ENCODE data around the gene LGALS3BP.

LGALS3BP gene

GRCh38 chr17:78997881-78998280 is 18.2 kb upstream of the LGALS3BP start:
- H3K4me3 Mint-ChIP-seq = no peak overlapping the region
- peaks cover 100% of the 10 kb centered on the region for H3K36me3 Mint-ChIP-seq (ENCODE audit: low read depth)
- intact Hi-C loops (cut with micrococcal nuclease) = no loop called here
- H3K9me3 Mint-ChIP-seq = no peaks in the 10 kb centered on the region
- peaks cover 21% of the 10 kb centered on the region for H3K4me1 Mint-ChIP-seq (ENCODE audit: low read depth)
- H3K27me3 Mint-ChIP-seq = no peaks in the 10 kb centered on the region
- H3K27ac Mint-ChIP-seq = no peak overlapping the region

GRCh38 chr17:78997231-78997741 is 17.6 kb upstream of the LGALS3BP start:
- Mint-ChIP-seq H3K36me3 (ENCODE audit: low read depth) (peaks cover 100% of the 10 kb centered on the region), H3K4me3 (no peak overlapping the region), H3K9me3 (no peaks in the 10 kb centered on the region), H3K27ac (no peak overlapping the region), H3K27me3 (no peaks in the 10 kb centered on the region), H3K4me1 (ENCODE audit: low read depth) (peaks cover 24% of the 10 kb centered on the region)
- intact Hi-C loops (cut with micrococcal nuclease) = no loop called here

- Mint-ChIP-seq H3K36me3 (ENCODE audit: low read depth) (peaks cover 100% of the 10 kb centered on the region), H3K27me3 (no peaks in the 10 kb centered on the region), H3K4me3 (no peak overlapping the region), H3K27ac (no peak overlapping the region), H3K4me1 (ENCODE audit: low read depth) (peaks cover 22% of the 10 kb centered on the region), H3K9me3 (no peaks in the 10 kb centered on the region)
- intact Hi-C loops (cut with micrococcal nuclease) = no loop called here
Observed at GRCh38 chr17:78996781-78997201, 17.1 kb upstream of the LGALS3BP start.

GRCh38 chr17:78995761-78996451 is 16.2 kb upstream of the LGALS3BP start:
- Mint-ChIP-seq H3K27me3 (no peaks in the 10 kb centered on the region), H3K36me3 (ENCODE audit: low read depth) (peaks cover 100% of the 10 kb centered on the region), H3K27ac (no peak overlapping the region), H3K4me3 (no peak overlapping the region), H3K9me3 (no peaks in the 10 kb centered on the region), H3K4me1 (ENCODE audit: low read depth) (peaks cover 15% of the 10 kb centered on the region)
- intact Hi-C loops (cut with micrococcal nuclease) = no loop called here

DNA sequence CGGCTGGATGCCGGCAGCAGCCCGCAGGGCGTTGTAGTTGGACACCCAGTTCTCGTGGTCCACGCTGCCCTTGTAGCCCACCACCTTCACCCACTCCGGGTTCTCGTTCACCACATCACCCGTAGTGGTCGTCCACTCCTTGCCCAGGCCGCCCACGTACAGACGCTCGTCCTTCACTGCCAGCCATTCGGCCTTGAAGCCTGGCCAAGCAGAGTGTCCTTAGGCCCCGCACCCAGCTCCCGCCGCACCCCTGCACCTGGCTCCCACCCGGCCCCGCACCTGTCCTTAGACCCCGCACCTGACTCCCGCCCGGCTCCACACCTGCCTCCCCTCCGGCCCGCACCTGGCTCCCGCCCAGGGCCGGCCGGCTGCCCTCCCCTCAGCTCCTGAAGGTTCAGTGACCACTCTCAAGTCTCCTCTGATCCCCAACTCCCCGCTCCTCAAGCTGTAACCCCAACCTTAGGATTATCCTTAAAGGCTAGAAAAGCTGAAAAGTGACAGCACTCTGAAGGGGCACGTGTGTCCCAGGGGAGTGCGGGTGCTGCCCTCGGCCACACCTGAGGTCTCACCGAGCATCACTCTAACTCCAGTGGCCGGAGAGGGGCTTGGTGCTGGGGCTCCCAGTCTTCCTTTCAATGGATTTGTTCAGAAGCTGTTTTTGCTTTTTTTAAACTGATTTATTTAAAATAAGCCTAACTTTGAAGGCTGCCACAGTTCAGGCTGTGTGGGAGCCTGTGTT is 15.5 kb upstream of the LGALS3BP start:
- Mint-ChIP-seq H3K4me3 (no peak overlapping the region), H3K27me3 (no peaks in the 10 kb centered on the region), H3K36me3 (ENCODE audit: low read depth) (peaks cover 100% of the 10 kb centered on the region), H3K4me1 (ENCODE audit: low read depth) (peaks cover 15% of the 10 kb centered on the region), H3K9me3 (no peaks in the 10 kb centered on the region), H3K27ac (no peak overlapping the region)
- intact Hi-C loops (cut with micrococcal nuclease) = no loop called here

GRCh38 chr17:78993981-78994671 is 14.4 kb upstream of the LGALS3BP start:
- Mint-ChIP-seq H3K27me3 (no peaks in the 10 kb centered on the region), H3K4me3 (no peak overlapping the region), H3K4me1 (ENCODE audit: low read depth) (peaks cover 15% of the 10 kb centered on the region), H3K36me3 (ENCODE audit: low read depth) (peaks cover 100% of the 10 kb centered on the region), H3K27ac (no peak overlapping the region), H3K9me3 (no peaks in the 10 kb centered on the region)
- intact Hi-C loops (cut with micrococcal nuclease) = no loop called here

DNA sequence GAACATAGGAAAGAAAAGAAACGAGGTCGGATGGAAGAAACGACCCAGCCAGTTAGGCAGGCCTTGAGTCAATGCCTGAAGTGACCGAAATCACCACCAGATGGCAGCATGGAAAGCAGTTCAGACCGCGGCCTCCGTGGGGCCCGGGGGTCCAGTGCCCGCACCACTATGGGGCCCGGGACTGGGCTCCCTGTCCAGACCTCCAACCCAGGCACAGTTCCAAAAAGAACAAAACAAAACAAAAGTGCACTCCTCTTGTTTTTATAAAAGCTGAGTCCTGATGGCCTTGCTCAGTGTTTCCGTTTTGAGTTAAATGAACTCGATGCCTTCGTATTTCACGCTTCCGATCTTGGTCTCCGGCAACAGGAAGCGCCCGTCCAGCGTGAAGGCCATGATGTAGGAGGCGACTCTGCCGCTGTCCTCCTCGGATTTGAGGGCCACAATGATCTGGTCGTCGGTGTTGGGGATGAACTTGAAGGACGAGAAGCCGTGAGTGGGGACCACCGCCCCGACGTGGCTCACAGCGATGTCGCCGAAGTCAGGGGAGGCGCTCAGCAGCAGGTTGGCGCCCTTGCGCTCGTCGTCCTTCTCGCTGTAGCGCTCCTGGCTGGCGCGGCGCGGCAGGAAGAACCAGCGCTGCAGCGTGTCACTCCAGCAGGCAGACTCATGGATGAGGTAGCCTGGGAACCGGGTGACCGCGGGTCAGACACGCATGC is 13.7 kb upstream of the LGALS3BP start:
- Mint-ChIP-seq H3K36me3 (ENCODE audit: low read depth) (peaks cover 93% of the 10 kb centered on the region), H3K9me3 (no peaks in the 10 kb centered on the region), H3K4me1 (ENCODE audit: low read depth) (peaks cover 19% of the 10 kb centered on the region), H3K27me3 (no peaks in the 10 kb centered on the region), H3K4me3 (no peak overlapping the region), H3K27ac (no peak overlapping the region)
- intact Hi-C loops (cut with micrococcal nuclease) = no loop called here

- H3K9me3 Mint-ChIP-seq = no peaks in the 10 kb centered on the region
- peaks cover 86% of the 10 kb centered on the region for H3K36me3 Mint-ChIP-seq (ENCODE audit: low read depth)
- peaks cover 26% of the 10 kb centered on the region for H3K4me1 Mint-ChIP-seq (ENCODE audit: low read depth)
- no peak overlapping the region for H3K4me3 Mint-ChIP-seq
- H3K27me3 Mint-ChIP-seq = no peaks in the 10 kb centered on the region
- intact Hi-C loops (cut with micrococcal nuclease) = no loop called here
- H3K27ac Mint-ChIP-seq = no peak overlapping the region
Observed at GRCh38 chr17:78992542-78993212, 13.0 kb upstream of the LGALS3BP start.

GRCh38 chr17:78991906-78992532 is 12.3 kb upstream of the LGALS3BP start:
- H3K27me3 Mint-ChIP-seq = no peaks in the 10 kb centered on the region

DNA sequence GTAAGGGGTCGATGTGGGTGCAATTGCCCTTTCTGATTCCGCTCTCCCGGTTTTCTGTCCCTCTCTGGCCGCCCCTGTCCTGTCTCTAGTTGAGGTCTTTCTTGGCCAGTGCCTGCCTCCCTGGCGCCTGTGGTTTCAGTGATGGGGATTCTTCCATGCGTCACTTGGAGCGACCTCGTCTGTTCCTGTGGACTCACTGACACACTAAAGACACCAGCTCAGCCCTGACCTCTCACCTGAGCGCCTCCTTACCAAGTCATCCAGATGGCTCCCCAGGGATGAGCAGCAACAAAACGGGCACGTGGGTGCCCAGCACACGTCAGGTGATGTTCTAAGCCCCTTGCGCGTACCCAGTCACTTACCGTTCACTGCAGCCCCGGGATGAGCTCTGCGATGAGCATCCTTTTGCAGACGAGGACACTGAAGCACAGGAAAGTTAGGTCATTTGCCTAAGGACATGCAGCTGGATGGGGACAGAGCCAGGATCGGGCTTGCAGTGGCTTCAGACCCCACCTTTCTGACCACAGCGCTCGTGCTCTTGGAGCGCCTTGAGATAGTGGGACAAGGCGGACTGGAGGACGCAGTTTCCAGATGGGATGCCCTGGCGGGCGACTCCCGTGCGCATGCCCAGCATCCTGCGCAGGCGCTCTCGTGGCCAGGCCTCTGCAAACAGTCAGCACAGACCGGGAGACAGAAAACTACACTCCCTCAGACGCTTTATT is 11.5 kb upstream of the LGALS3BP start:
- Mint-ChIP-seq H3K36me3 (ENCODE audit: low read depth) (peaks cover 71% of the 10 kb centered on the region), H3K9me3 (no peaks in the 10 kb centered on the region), H3K4me1 (ENCODE audit: low read depth) (peaks cover 32% of the 10 kb centered on the region), H3K4me3 (no peak overlapping the region), H3K27me3 (no peaks in the 10 kb centered on the region), H3K27ac (no peak overlapping the region)
- intact Hi-C loops (cut with micrococcal nuclease) = no loop called here

More at GRCh38 chr17:78991906-78992532, 12.3 kb upstream of the LGALS3BP start:
- peaks cover 30% of the 10 kb centered on the region for H3K4me1 Mint-ChIP-seq (ENCODE audit: low read depth)
- no peak overlapping the region for H3K4me3 Mint-ChIP-seq
- H3K27ac Mint-ChIP-seq = no peak overlapping the region
- intact Hi-C loops (cut with micrococcal nuclease) = no loop called here
- peaks cover 79% of the 10 kb centered on the region for H3K36me3 Mint-ChIP-seq (ENCODE audit: low read depth)
- no peaks in the 10 kb centered on the region for H3K9me3 Mint-ChIP-seq

GRCh38 chr17:78990349-78991016 is 10.8 kb upstream of the LGALS3BP start:
- Mint-ChIP-seq H3K27ac (no peak overlapping the region), H3K36me3 (ENCODE audit: low read depth) (peaks cover 64% of the 10 kb centered on the region), H3K4me3 (no peak overlapping the region), H3K9me3 (no peaks in the 10 kb centered on the region), H3K27me3 (no peaks in the 10 kb centered on the region), H3K4me1 (ENCODE audit: low read depth) (peaks cover 32% of the 10 kb centered on the region)
- intact Hi-C loops (cut with micrococcal nuclease) = no loop called here

GRCh38 chr17:78988152-78988551 is 8.4 kb upstream of the LGALS3BP start:
- Mint-ChIP-seq H3K4me3 (no peak overlapping the region), H3K4me1 (ENCODE audit: low read depth) (peaks cover 31% of the 10 kb centered on the region), H3K27me3 (no peaks in the 10 kb centered on the region), H3K36me3 (ENCODE audit: low read depth) (peaks cover 41% of the 10 kb centered on the region), H3K9me3 (no peaks in the 10 kb centered on the region), H3K27ac (peak overlapping the region; percentile 87)
- intact Hi-C loops (cut with micrococcal nuclease) = no loop called here

Measured in dendritic cell treated with granulocyte-macrophage colony-stimulating factor and Interleukin-4, amounts not matched to agents 40 ng/mL and 50 ng/mL, for 4 days (primary cell).